VCaP (cell line): ENCODE results near the gene VGLL4.
A peak's percentile ranks its signal among the peaks of the same experiment; 100 is the strongest.

Experiments
- H3K27ac ChIP-seq: fragments of 450-650 bp; 2 replicates; pipeline ENCODE4 v1.5.1; 2017
- CTCF ChIP-seq: fragments of 450-650 bp; conservative IDR thresholded peaks from 2 replicates; pipeline ENCODE4 v1.5.1; 2017; ENCODE audit warnings: mild to moderate bottlenecking, moderate library complexity

The VGLL4 gene

GRCh38 chr3:11661052-11661656 is 17.4 kb upstream of the VGLL4 start:
- H3K27ac ChIP-seq = peak overlapping the region; percentile 34
- no peak for TF ChIP-seq CTCF

GRCh38 chr3:11660242-11660641 is 16.5 kb upstream of the VGLL4 start:
- no peak for TF ChIP-seq CTCF

GRCh38 chr3:11658180-11658579 is 14.5 kb upstream of the VGLL4 start:
- H3K27ac ChIP-seq = no peak overlapping the region
- TF ChIP-seq CTCF = no peak

More at GRCh38 chr3:11660242-11660641, 16.5 kb upstream of the VGLL4 start:
- peak overlapping the region; percentile 34 for H3K27ac ChIP-seq

GRCh38 chr3:11655196-11655928 is 11.6 kb upstream of the VGLL4 start:
- TF ChIP-seq CTCF = peak; percentile 57
- H3K27ac ChIP-seq = no peak overlapping the region

GRCh38 chr3:11654166-11654565 is 10.5 kb upstream of the VGLL4 start:
- no peak for TF ChIP-seq CTCF
- no peak overlapping the region for H3K27ac ChIP-seq

- no peak; the same call in 1 of the 2 replicates for TF ChIP-seq CTCF
- H3K27ac ChIP-seq = no peak overlapping the region
Observed at GRCh38 chr3:11653298-11654055, 9.8 kb upstream of the VGLL4 start.

- TF ChIP-seq CTCF = peak; percentile 72
Observed at GRCh38 chr3:11651900-11652299, 8.2 kb upstream of the VGLL4 start.

More at GRCh38 chr3:11651900-11652299, 8.2 kb upstream of the VGLL4 start:
- H3K27ac ChIP-seq = no peak overlapping the region
